Measurements from ENCODE around the gene SEPTIN2. TPM values are rescaled to one million over a fixed set of nuclear protein-coding genes. Genes with fewer than 3 reads are reported as not detected.

SEPTIN2 gene
- total RNA-seq, 1 donor from 2014 or later, result 264 TPM

- ATAC-seq, result peak; percentile 31
- intact Hi-C loops (cut with DNase I), result no loop called here
Measured at GRCh38 chr2:241269707-241270520, 45.8 kb upstream of the SEPTIN2 start.

DNA sequence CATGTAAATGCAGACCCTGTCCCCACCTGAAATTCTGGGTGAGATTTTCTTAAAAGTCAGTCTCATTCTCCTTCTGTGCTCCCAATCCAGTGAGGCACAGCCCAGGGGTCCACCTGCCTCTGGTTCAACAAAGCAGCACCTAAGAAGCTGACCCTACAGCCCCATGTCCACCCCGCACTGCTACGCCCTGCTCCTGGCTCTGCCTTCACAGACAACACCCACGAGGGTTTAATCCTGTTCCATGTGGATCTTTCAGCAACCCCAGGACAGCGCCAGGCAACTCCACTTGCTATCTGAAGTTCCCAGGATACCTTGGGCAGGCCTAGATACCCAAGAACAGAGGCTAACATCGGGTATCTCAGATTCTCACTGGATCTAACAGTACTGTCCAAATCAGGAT lies 45.2 kb upstream of the SEPTIN2 start:
- no peak for ATAC-seq
- H3K36me3 ChIP-seq, result peaks cover 36% of the 10 kb centered on the region
- no peaks in the 10 kb centered on the region for H3K9me3 ChIP-seq
- H3K27me3 ChIP-seq, result no peaks in the 10 kb centered on the region
- TF ChIP-seq CTCF (IDR thresholded peaks at IDR 0.05), result no peak
- no peak for DNase-seq
- no peak overlapping the region for H3K27ac ChIP-seq
- peaks cover 38% of the 10 kb centered on the region for H3K4me1 ChIP-seq
- intact Hi-C loops (cut with DNase I), result no loop called here
- H3K4me3 ChIP-seq, result peak overlapping the region; percentile 68

More at GRCh38 chr2:241269707-241270520, 45.8 kb upstream of the SEPTIN2 start:
- Histone ChIP-seq H3K36me3 (peaks cover 42% of the 10 kb centered on the region), H3K4me3 (no peak overlapping the region), H3K9me3 (no peaks in the 10 kb centered on the region), H3K27ac (no peak overlapping the region), H3K4me1 (peaks cover 38% of the 10 kb centered on the region), H3K27me3 (no peaks in the 10 kb centered on the region)
- DNase-seq, result peak; percentile 74
- TF ChIP-seq CTCF (IDR thresholded peaks at IDR 0.05), result no peak

DNA sequence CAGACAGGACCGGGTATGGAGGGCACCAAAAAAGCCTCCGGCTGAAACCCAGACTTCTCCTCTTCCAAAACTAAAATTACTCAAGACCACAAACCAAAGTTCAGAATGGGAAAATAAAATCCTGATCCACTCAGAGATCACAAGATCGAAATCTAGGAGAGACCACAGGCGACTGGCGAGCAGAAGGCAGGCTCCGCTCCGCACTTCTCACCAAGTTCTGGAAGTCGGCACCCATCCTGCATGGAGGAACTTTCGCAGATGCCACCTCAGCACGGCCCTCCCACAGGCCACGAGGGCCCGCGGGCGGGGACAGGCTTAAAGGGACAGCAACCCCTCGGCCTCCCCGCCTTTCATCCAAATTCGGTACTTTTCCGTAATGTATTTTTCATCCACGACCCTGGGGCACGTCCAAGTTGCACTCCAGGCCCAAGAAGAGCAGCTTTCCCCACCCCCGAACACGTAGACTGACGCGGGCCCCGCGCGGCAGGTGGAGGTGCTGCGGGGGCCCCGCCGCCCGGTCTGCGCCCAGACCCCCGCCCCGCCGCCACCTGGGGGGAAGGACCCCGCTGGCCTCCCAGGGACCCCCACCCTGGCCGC lies 43.9 kb upstream of the SEPTIN2 start:
- Histone ChIP-seq H3K27ac (peak overlapping the region; percentile 91), H3K4me3 (peak overlapping the region; percentile 68), H3K4me1 (peaks cover 38% of the 10 kb centered on the region), H3K9me3 (no peaks in the 10 kb centered on the region), H3K27me3 (no peaks in the 10 kb centered on the region), H3K36me3 (peaks cover 23% of the 10 kb centered on the region)
- TF ChIP-seq CTCF (IDR thresholded peaks at IDR 0.05), result no peak
- peak; percentile 93 for DNase-seq
- intact Hi-C loops (cut with DNase I), result no loop called here
- peak; percentile 90 for ATAC-seq

GRCh38 chr2:241272303-241273209 lies 43.2 kb upstream of the SEPTIN2 start:
- peak; percentile 82 for DNase-seq
- Histone ChIP-seq H3K27ac (peak overlapping the region; percentile 91), H3K36me3 (peaks cover 15% of the 10 kb centered on the region), H3K9me3 (no peaks in the 10 kb centered on the region), H3K4me3 (peak overlapping the region; percentile 68), H3K4me1 (peaks cover 38% of the 10 kb centered on the region), H3K27me3 (no peaks in the 10 kb centered on the region)
- no peak for TF ChIP-seq CTCF (IDR thresholded peaks at IDR 0.05)
- peak; percentile 78 for ATAC-seq
- intact Hi-C loops (cut with DNase I), result no loop called here

GRCh38 chr2:241273210-241274020 lies 42.3 kb upstream of the SEPTIN2 start:
- ATAC-seq (no peak), DNase-seq (no peak)
- Histone ChIP-seq H3K36me3 (peaks cover 7% of the 10 kb centered on the region), H3K4me1 (peaks cover 35% of the 10 kb centered on the region), H3K27ac (peak overlapping the region; percentile 91), H3K9me3 (no peaks in the 10 kb centered on the region), H3K27me3 (no peaks in the 10 kb centered on the region), H3K4me3 (peak overlapping the region; percentile 68)
- TF ChIP-seq CTCF (IDR thresholded peaks at IDR 0.05), result no peak
- intact Hi-C loops (cut with DNase I), result no loop called here

Measured in upper lobe of right lung (tissue), 1 donor.